GM23248 (cell line): ENCODE measurements around the gene HHATL.

ENCODE experiments used
- EZH2 ChIP-seq: fragments of 200-600 bp; sonication (generic); IDR thresholded peaks from 2 replicates; pipeline ENCODE4 v1.6.1; 2018; ENCODE audit warnings: antibody characterized with exemption, mild to moderate bottlenecking; ENCODE audit not compliant: insufficient read depth, poor library complexity, severe bottlenecking
- EZH2phosphoT487 ChIP-seq: fragments of 200-600 bp; sonication (generic); IDR thresholded peaks from 2 replicates; pipeline ENCODE4 v1.6.1; 2018; ENCODE audit warnings: antibody characterized with exemption, moderate library complexity, mild to moderate bottlenecking, low read depth; ENCODE audit not compliant: insufficient read depth

GRCh38 chr3:42692667-42693529, 9.7 kb downstream of the HHATL start:
- TF ChIP-seq EZH2 (no peak), EZH2phosphoT487 (no peak)
